Upper lobe of right lung (tissue), 1 donor: Measurements from ENCODE around the gene NGEF. TPM values are rescaled to one million over a fixed set of nuclear protein-coding genes. Genes with fewer than 3 reads are reported as not detected.
A peak's percentile ranks its signal among the peaks of the same experiment; 100 is the strongest.

Experiments
- ATAC-seq: fragments of 200-7000 bp; cut with Tn5 transposase; one replicate; pipeline ENCODE4 v1.9.1; 2020; ENCODE audit warnings: mild to moderate bottlenecking, moderate library complexity
- DNase-seq: peaks from one replicate; pipeline ENCODE4 v3.0.0-alpha.2; 2020
- H3K27ac ChIP-seq: fragments of 200-600 bp; one replicate; pipeline ENCODE4 v1.8.0; 2022
- H3K27me3 ChIP-seq: fragments of 200-600 bp; one replicate; pipeline ENCODE4 v1.8.0; 2022; ENCODE audit warnings: mild to moderate bottlenecking
- H3K36me3 ChIP-seq: fragments of 200-600 bp; one replicate; pipeline ENCODE4 v1.8.0; 2022
- H3K4me1 ChIP-seq: fragments of 200-600 bp; one replicate; pipeline ENCODE4 v1.8.0; 2022
- H3K4me3 ChIP-seq: fragments of 200-600 bp; one replicate; pipeline ENCODE4 v1.8.0; 2022; ENCODE audit warnings: mild to moderate bottlenecking
- H3K9me3 ChIP-seq: fragments of 200-600 bp; one replicate; pipeline ENCODE4 v1.8.0; 2022
- CTCF ChIP-seq: fragments of 200-600 bp; IDR thresholded peaks from one replicate; pipeline ENCODE4 v1.8.0; 2022; ENCODE audit warnings: antibody characterized with exemption
- intact Hi-C: fragments of 100-400 bp; cut with DNase I; formaldehyde crosslinking; loops from one replicate; pipeline ENCODE4 v1.11.0; 2022
- total RNA-seq: library from RNA; stranded (reverse); fragmentation: NEBNext Ultra II Directional; extraction: Animal tissue kit (Norgen Biotek cat#: 25700); gene quantifications from one replicate; pipeline ENCODE4 v1.2.1, GENCODE V29; 2021
- donor health status: DM: no; HTN: yes; CAD: no; lungs with severe emphysema.

Gene NGEF
- total RNA-seq, 1 donor from 2014 or later: not detected

- H3K9me3 ChIP-seq: no peaks in the 10 kb centered on the region
- no peaks in the 10 kb centered on the region for H3K36me3 ChIP-seq
- no peak for ATAC-seq
- H3K27ac ChIP-seq: no peak overlapping the region
- intact Hi-C loops: no loop called here
- peaks cover 3% of the 10 kb centered on the region for H3K4me1 ChIP-seq
- no peak for DNase-seq
- H3K27me3 ChIP-seq: no peaks in the 10 kb centered on the region
- H3K4me3 ChIP-seq: no peak overlapping the region
- TF ChIP-seq CTCF: no peak
Measured at GRCh38 chr2:233013650-233014049, 594 bp upstream of the NGEF start.

GRCh38 chr2:233012301-233012971 lies 620 bp downstream of the NGEF start:
- no peak overlapping the region for H3K4me3 ChIP-seq
- intact Hi-C loops: no loop called here
- no peaks in the 10 kb centered on the region for H3K36me3 ChIP-seq
- H3K4me1 ChIP-seq: peaks cover 3% of the 10 kb centered on the region
- H3K9me3 ChIP-seq: no peaks in the 10 kb centered on the region
- no peak for DNase-seq
- peak; percentile 51 for ATAC-seq
- no peak for TF ChIP-seq CTCF
- H3K27me3 ChIP-seq: no peaks in the 10 kb centered on the region
- no peak overlapping the region for H3K27ac ChIP-seq

- H3K27me3 ChIP-seq: no peaks in the 10 kb centered on the region
- DNase-seq: peak; percentile 30
- no peak overlapping the region for H3K27ac ChIP-seq
- no peaks in the 10 kb centered on the region for H3K36me3 ChIP-seq
- TF ChIP-seq CTCF: no peak
- no peak overlapping the region for H3K4me3 ChIP-seq
- intact Hi-C loops: no loop called here
- peaks cover 3% of the 10 kb centered on the region for H3K4me1 ChIP-seq
- ATAC-seq: no peak
- no peaks in the 10 kb centered on the region for H3K9me3 ChIP-seq
Measured at GRCh38 chr2:233011702-233012131, 1.3 kb downstream of the NGEF start.

- ATAC-seq (no peak), DNase-seq (peak; percentile 36)
- Histone ChIP-seq H3K27ac (no peak overlapping the region), H3K9me3 (no peaks in the 10 kb centered on the region), H3K27me3 (no peaks in the 10 kb centered on the region), H3K4me1 (peaks cover 3% of the 10 kb centered on the region), H3K4me3 (no peak overlapping the region), H3K36me3 (no peaks in the 10 kb centered on the region)
- intact Hi-C loops: no loop called here
- no peak for TF ChIP-seq CTCF
Measured at GRCh38 chr2:233011268-233011650, 1.8 kb downstream of the NGEF start.

GRCh38 chr2:233010569-233011267 lies 2.3 kb downstream of the NGEF start:
- TF ChIP-seq CTCF: no peak
- no peak overlapping the region for H3K27ac ChIP-seq
- H3K9me3 ChIP-seq: no peaks in the 10 kb centered on the region
- no peaks in the 10 kb centered on the region for H3K27me3 ChIP-seq
- no peak overlapping the region for H3K4me3 ChIP-seq
- intact Hi-C loops: no loop called here
- peak; percentile 47 for DNase-seq
- no peaks in the 10 kb centered on the region for H3K36me3 ChIP-seq
- no peak for ATAC-seq
- peaks cover 3% of the 10 kb centered on the region for H3K4me1 ChIP-seq
